ENCODE data around the gene SIX1.

GRCh38 chr14:60661721-60662120 is 12.4 kb upstream of the SIX1 start:
- TF ChIP-seq PBX3 (CRISPR knock-in tag; IDR thresholded peaks at IDR 0.05) (no peak), ZNF354C (tag by site-specific recombination; IDR thresholded peaks at IDR 0.05; ENCODE audit: borderline replicate concordance, low read depth) (no peak), CTCF (tag by site-specific recombination; IDR thresholded peaks at IDR 0.05) (no peak), ATF2 (tag by site-specific recombination; IDR thresholded peaks at IDR 0.05; ENCODE audit: low read depth) (no peak), YY1 (tag by site-specific recombination; IDR thresholded peaks at IDR 0.05) (no peak), ZNF394 (tag by site-specific recombination; IDR thresholded peaks at IDR 0.05; ENCODE audit: borderline replicate concordance) (no peak)
